Mononuclear cell (primary cell): Measurements from ENCODE around the gene TBCB. TPM values are rescaled to one million over a fixed set of nuclear protein-coding genes. Genes with fewer than 3 reads are reported as not detected.
"Not testable (repeated sequence)": the region's sequence is repeated elsewhere in the genome, so short reads cannot be mapped to it uniquely, and the experiment has no call there.

Experiments
- H3K27me3 ChIP-seq: 2 replicates; pipeline ENCODE4 v1.6.0; 2011; ENCODE audit warnings: low read length, control low read depth; ENCODE audit not compliant: insufficient read depth
- H3K4me1 ChIP-seq: 2 replicates; pipeline ENCODE4 v1.5.1; 2011; ENCODE audit warnings: mild to moderate bottlenecking, low read length, control low read depth; ENCODE audit not compliant: insufficient read depth
- H3K4me3 ChIP-seq: 2 replicates; pipeline ENCODE4 v1.5.1; 2011; ENCODE audit warnings: mild to moderate bottlenecking, low read length, moderate library complexity
- H3K9me3 ChIP-seq: 2 replicates; pipeline ENCODE4 v1.5.1; 2011; ENCODE audit warnings: low read depth, mild to moderate bottlenecking, control low read depth, low read length
- total RNA-seq: library from RNA; depleted of rRNA; stranded (reverse); fragments of >200 nt; gene quantifications from one replicate; pipeline ENCODE4 v1.2.3, GENCODE V29; 2012

Gene TBCB, protein sequence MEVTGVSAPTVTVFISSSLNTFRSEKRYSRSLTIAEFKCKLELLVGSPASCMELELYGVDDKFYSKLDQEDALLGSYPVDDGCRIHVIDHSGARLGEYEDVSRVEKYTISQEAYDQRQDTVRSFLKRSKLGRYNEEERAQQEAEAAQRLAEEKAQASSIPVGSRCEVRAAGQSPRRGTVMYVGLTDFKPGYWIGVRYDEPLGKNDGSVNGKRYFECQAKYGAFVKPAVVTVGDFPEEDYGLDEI
- 54.4 TPM for total RNA-seq

DNA sequence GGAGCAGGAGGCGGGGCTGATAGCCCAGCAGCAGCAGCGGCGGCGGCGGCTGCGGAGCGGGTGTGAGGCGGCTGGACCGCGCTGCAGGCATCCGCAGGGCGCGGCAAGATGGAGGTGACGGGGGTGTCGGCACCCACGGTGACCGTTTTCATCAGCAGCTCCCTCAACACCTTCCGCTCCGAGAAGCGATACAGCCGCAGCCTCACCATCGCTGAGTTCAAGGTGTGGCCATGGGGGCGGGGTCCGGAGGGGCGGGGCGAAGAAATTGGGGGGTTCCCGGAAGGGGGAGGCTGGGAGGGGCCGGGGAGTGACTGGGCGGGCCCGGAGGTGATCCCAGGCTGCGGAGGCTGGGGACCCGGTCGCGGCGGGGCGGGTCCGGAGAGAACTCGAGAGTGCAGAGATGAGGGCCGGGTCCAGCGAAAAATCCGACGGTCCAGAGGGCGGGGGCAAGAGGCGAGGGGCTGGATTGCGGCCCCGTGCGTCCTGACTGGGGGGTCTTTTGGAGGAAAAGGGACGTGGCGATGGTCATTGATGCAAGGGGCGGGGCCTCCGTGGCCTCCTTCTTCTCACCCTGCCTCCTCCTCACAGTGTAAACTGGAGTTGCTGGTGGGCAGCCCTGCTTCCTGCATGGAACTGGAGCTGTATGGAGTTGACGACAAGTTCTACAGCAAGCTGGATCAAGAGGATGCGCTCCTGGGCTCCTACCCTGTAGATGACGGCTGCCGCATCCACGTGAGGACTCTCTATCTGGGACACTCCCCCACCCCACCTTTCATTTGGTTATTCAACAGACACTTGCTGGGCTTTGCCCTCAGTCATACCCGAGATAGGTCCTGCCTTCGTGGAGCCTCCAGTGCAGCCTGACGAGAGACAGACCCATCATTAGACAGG lies at the start of gene TBCB:
TSS of gene TBCB (plus strand) at position 16 of the 891 bp plus-strand sequence. CDS start at position 109, 93 bp downstream.
- no peaks in the 10 kb centered on the region for H3K27me3 ChIP-seq
- no peaks in the 10 kb centered on the region for H3K9me3 ChIP-seq
- peak within 1 kb of the TSS; percentile 71 for H3K4me3 ChIP-seq
- H3K4me1 ChIP-seq, result peaks cover 27% of the 10 kb centered on the region

DNA sequence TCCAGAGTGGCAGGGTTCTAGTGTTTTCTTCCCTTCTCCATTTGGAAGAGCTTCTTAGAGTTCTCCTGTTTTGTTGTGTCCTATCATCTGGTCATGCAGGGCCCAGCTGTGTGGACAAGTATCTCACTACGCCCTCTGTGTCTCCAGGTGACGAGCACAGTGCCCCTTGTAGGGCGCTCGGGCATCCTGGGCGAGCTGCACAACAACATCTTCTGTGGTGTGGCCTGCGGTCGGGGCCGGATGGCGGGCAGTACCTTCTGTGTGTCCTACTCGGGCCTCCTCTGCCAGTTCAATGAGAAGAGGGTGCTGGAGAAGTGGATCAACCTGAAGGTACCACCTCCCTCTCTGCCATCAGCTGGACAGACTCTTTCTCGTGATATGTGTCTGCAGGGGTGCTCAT lies 47.6 kb upstream of the TBCB start:
- no peaks in the 10 kb centered on the region for H3K27me3 ChIP-seq
- no peaks in the 10 kb centered on the region for H3K4me1 ChIP-seq
- H3K4me3 ChIP-seq, result no peak overlapping the region
- no peaks in the 10 kb centered on the region for H3K9me3 ChIP-seq

DNA sequence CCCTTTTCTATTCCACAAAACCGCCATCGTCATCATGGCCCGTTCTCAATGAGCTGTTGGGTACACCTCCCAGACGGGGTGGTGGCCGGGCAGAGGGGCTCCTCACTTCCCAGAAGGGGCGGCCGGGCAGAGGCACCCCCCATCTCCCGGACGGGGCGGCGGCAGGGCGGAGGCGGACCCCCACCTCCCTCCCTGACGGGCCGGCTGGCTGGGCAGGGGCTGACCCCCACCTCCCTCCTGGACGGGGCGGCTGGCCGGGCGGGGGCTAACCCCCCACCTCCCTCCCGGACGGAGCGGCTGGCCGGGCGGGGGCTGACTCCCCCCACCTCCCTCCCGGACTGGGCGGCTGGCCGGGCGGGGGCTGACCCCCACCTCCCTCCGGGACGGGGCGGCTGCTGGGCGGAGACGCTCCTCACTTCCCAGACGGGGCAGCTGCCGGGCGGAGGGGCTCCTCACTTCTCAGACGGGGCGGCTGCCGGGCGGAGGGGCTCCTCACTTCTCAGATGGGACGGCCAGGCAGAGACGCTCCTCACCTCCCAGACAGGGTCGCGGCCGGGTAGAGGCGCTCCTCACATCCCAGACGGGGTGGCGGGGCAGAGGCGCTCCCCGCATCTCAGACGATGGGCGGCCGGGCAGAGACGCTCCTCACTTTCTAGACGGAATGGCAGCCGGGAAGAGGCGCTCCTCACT lies 46.3 kb upstream of the TBCB start:
- H3K9me3 ChIP-seq, H3K27me3 ChIP-seq, H3K4me1 ChIP-seq, H3K4me3 ChIP-seq: not testable (repeated sequence)

DNA sequence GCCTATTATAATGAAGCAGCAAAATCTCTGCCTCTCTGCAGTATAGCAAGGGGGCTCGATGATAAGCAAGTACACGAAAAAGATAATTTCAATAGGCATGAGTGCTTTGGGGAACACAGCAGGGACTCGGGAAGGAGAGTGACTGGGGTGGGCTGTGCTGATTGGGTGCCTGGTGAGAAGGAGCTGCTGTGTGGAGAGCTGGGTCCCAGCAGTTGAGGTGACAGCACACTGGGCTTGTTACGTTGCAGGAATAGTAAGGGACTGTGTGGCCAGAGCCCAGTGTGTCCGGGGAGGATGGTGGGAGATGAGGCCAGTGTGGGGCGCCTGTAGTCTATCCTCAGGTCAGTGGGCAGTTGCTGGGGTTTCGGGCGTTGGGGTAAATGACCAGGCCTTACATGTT lies 43.2 kb upstream of the TBCB start:
- H3K4me3 ChIP-seq, result no peak overlapping the region
- H3K4me1 ChIP-seq, result no peaks in the 10 kb centered on the region
- no peaks in the 10 kb centered on the region for H3K27me3 ChIP-seq
- H3K9me3 ChIP-seq, result no peaks in the 10 kb centered on the region

DNA sequence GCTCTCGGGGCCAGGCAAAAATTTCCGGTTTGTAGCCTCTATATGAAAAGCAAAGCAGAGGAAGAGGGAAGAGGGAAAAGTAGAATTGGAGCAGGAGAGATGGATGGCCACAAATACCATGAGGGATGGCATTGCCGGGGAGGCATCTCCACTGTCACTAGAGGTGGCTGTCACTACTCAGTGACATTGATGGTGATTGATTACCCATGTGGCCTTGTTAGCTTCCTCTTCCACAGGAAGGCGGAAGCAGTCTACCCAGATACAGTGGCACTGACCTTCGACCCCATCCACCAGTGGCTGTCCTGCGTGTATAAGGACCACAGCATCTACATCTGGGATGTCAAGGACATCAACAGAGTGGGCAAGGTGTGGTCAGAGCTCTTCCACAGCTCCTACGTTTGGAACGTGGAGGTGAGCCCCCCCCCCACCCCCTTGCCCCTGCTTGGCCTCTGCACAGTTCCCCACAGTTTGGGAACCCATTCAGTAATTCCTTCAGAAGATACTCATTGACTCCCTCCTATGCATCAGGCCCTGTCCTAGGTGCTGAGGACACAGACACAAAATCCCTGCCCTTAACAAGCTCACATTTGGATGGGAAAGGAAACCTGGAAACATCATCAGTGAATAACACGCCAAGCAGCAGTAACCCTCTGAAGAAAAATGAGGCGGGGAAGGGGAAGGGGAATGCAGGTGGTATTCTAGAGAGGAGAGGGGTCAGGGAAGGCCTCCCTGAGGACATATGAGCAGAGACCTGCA lies 42.0 kb upstream of the TBCB start:
- no peak overlapping the region for H3K4me3 ChIP-seq
- no peaks in the 10 kb centered on the region for H3K9me3 ChIP-seq
- no peaks in the 10 kb centered on the region for H3K4me1 ChIP-seq
- H3K27me3 ChIP-seq, result no peaks in the 10 kb centered on the region

DNA sequence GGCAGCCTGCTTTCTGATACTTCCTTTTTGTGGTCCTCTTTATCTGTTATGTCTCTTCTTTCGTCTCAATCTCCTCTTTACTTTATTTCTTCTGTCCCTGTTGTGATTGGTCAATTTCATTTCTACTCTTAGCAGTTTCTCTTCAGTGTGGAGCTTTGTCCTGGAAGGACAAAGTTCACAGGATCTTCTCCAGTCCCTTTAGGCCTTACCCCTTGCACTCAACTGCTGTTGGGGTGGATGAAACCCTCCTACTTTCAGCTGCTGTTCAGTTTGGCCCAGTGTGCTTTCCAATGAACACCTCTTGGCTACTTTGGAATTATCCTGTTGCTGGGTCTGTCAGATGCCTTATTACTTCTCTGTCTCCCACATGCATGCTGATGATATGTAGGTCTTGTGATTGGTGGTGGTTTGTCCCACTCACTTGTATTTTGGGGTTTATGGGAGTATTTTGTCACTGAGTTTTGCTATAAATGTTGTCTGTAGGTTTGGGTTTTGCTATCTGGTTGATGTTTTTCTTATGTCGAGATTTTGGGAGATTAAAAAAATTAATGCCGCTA lies 35.8 kb upstream of the TBCB start:
- Histone ChIP-seq H3K27me3 (no peaks in the 10 kb centered on the region), H3K4me1 (no peaks in the 10 kb centered on the region), H3K4me3 (no peak overlapping the region), H3K9me3 (no peaks in the 10 kb centered on the region)

DNA sequence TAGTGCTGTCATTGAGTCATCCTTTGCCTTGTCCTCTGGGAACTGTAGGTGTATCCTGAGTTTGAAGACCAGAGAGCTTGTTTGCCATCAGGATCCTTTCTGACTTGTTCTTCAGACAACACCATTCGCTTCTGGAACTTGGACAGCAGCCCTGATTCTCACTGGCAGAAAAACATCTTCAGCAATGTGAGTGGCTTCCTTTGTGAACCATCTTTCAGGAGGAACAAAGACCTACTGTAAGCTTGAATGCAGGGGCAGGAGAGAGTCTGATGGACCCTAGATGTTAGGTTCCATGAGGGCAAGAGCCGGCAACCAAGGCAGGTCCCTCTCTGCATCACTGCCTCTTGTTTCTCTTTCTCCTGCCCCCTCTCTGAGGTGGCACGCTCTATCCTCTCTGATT lies 33.9 kb upstream of the TBCB start:
- no peaks in the 10 kb centered on the region for H3K9me3 ChIP-seq
- H3K4me1 ChIP-seq, result no peaks in the 10 kb centered on the region
- no peaks in the 10 kb centered on the region for H3K27me3 ChIP-seq
- no peak overlapping the region for H3K4me3 ChIP-seq

DNA sequence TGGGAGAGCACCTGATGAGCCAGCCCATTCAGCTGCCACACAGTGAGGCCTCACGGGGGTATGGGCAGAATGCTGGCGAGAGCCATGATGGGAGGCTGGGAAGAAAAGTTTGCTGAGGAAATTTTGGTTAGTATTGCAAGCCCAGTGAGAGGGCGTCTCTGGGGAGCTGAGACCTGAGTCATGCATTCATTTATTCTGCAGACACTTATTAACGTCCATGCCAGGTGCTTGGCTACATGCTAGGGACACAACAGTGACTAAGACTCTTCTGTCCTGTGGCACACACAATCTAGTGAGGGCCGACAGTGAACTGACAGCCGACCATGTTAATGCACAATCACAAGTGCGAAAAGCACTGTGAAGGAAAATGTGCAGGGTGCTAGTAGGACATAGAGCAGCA lies 33.4 kb upstream of the TBCB start:
- Histone ChIP-seq H3K4me1 (no peaks in the 10 kb centered on the region), H3K4me3 (no peak overlapping the region), H3K27me3 (no peaks in the 10 kb centered on the region), H3K9me3 (no peaks in the 10 kb centered on the region)

DNA sequence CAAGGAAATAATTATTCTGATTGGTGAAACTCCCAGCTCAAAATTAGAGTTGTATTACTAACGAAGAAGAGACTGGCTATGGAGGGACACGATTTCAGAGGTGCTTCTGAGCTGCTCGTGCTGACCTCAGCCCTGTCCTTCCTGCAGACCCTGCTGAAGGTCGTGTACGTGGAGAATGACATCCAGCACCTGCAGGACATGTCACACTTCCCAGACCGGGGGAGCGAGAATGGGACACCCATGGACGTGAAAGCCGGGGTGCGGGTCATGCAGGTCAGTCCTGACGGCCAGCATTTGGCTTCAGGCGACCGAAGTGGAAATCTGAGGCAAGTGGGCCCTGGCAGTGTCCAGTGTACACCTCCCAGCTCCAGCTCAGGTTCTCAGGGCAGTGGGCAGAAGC lies 32.4 kb upstream of the TBCB start:
- Histone ChIP-seq H3K4me3 (no peak overlapping the region), H3K9me3 (no peaks in the 10 kb centered on the region), H3K4me1 (no peaks in the 10 kb centered on the region), H3K27me3 (no peaks in the 10 kb centered on the region)

DNA sequence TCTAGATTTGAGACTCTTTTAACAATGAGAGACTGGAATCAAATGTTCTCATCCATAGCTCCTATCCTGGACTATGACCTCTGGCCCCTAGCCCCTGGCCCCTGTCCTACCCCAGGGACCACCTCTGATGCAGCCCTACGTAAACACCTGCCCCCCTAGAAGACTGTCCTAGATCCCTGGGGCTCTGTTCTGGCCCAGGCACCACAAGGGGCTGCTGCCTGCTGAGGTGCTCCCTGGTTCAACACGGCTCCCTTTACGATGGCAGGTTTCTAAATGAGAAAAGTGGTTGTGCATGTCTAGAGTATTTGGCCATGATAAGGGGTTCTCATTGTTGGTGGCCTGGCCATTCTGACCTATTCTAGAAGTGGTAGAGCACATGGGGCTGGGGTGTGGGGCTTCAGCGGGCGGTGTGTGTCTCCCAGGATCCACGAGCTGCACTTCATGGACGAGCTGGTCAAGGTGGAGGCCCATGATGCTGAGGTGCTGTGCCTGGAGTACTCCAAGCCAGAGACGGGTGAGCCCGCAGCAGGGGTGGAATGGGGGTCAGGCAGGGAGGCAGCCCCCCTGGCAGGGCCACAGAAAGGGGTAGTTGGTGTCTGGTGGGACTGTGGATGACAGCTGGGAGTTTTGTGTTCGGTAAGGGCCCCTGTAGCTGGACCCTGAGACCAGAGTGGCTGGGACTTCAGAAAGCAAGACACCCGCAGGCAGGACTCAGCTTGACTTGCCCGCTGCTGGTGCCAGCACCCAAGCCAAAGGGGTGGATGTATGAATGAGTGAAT lies 30.8 kb upstream of the TBCB start:
- H3K4me1 ChIP-seq, result no peaks in the 10 kb centered on the region
- no peak overlapping the region for H3K4me3 ChIP-seq
- no peaks in the 10 kb centered on the region for H3K9me3 ChIP-seq
- no peaks in the 10 kb centered on the region for H3K27me3 ChIP-seq

DNA sequence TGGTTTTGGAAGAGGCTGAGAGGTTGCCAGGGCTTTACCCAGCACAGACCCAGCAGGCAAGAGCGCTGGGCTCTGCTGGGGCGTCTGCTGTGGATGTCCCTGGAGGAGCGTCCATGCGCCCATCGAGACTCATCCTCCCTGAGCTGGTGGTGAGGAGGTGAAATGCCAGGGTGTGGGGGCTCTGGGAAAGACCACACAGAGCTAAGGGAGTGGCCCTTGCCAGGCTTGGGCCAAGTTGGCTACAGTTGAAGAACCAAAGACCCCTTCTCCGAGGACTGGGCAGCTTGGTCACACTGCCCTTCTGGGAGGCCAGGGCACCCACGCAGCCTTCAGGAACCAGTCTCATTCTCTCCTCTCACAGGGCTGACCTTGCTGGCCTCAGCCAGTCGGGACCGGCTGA lies 28.9 kb upstream of the TBCB start:
- Histone ChIP-seq H3K27me3 (no peaks in the 10 kb centered on the region), H3K9me3 (no peaks in the 10 kb centered on the region), H3K4me1 (no peaks in the 10 kb centered on the region)

DNA sequence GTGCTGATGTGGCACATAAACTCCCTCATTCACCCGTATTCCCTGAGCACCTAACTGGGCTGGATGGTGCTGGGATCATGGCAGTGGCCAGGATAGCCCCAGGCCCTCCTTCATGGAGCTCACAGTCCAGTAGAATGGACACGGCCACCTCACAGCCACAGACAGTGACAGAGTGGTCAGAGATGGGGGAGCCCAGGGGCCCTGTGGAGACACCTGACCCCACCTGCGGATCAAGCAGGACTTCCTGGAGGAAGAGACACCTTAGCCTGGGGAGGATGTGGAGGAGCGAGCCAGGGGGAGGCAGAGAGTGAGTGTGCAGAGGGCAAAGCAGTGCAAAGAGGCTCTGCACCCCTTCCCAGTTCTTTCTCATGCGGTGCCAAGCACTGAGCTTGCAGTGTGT lies 25.4 kb upstream of the TBCB start:
- Histone ChIP-seq H3K9me3 (no peaks in the 10 kb centered on the region), H3K4me3 (no peak overlapping the region), H3K4me1 (no peaks in the 10 kb centered on the region), H3K27me3 (no peaks in the 10 kb centered on the region)

More for the DNA sequence above, 28.9 kb upstream of the TBCB start:
- no peak overlapping the region for H3K4me3 ChIP-seq

DNA sequence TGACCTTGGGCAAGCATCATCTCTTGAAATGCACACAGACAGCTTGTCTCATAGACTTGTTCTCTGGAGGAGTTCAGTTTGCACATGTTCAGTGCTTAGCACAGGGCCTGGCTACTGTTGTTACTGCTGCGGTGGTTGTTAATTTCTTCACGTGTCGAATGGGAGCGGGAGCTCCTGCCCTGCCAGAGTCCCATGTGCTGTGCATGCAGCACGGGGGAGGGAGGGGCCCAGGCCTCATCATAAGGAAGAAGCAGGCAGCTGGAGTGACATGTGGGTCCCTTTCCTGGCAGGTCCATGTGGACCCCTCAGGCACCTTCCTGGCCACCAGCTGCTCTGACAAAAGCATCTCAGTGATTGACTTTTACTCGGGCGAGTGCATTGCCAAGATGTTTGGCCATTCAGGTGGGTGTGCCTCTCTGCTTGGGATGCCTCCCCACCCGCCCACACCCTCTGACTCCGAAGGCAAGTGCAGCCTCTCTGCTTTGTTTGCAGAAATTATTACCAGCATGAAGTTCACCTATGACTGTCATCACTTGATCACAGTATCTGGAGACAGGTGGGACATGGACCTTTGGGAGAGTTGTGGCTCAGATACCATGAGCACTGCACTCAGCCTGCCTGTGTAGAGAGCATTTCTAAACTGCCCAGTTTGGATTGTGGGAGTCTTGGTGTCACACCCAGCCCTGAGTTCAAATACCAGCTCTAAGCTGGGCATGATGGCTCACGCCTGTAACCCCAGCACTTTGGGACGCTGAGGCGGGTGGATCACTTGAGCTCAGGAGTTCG lies 24.2 kb upstream of the TBCB start:
- no peaks in the 10 kb centered on the region for H3K9me3 ChIP-seq
- H3K4me1 ChIP-seq, result no peaks in the 10 kb centered on the region
- H3K4me3 ChIP-seq, result no peak overlapping the region
- no peaks in the 10 kb centered on the region for H3K27me3 ChIP-seq
